OCI-M2 (cell line): ENCODE measurements around the gene DDX51.

ENCODE experiments used
- DNase-seq: peaks from one replicate; lab custom pipeline; 2025; ENCODE audit not compliant: unreplicated experiment; lab: John Stamatoyannopoulos, UW

Gene DDX51

DNA sequence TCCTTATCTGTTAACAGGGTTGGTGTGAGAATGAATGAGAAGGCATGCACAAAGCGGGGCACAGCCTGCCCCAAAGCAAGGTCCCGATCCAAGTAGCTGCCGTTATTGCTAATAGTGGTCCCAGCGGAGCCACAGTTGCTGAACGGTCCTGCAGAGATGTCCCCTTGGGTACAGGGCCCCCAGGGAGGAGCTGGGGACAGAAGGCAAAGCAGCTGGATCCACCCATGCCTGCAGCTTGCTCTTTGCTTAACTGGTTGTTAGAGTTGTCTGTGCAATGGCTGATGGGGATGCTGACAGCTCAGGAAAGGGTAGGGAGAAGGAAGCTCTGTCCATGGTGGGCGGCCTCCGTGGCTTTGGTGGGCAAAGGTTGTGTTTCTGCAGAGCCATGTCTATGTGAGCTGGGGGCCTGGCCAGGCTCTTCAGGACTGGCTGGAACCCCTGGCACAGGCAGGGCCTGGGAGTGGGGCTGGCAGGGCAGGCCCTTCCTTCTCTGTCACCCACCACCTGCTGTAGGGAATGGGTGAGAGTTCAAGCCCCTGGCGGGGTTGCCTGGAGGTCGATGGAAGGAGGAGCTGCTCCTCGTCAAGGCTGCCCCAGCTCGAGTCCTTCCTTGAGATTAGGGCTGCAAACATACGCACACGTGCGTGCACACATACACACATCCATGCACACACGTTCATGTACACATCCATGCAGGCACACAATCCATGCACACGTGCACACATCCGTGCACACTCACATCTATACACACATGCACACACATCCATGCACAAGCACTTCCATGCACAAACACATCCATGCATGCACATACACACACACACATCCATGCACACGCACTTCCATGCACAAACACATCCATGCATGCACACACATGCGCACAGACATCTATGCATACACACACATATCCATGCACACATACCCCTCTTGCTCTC is 35.6 kb upstream of the DDX51 start:
- no peak for DNase-seq

GRCh38 chr12:132178801-132179401 is 34.8 kb upstream of the DDX51 start:
- DNase-seq, result no peak

DNA sequence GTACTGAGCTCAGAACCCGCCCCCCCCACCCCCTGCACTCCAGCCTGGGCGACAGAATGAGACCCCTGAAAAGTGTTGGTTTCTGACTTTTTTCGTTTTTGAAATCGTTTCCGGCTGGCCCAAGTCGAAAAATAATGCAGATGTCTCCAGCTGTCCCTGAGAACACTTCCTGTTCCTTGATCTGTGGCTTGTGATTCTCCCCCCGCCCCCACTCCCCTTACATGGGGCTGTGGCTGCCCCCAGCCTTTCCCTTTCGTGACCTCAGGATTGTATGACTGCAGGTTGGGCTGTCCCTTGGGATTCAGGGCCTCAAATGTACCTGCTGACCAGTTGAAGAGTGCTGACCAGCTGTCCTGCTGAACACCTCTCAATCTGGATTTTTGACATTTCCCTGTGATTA is 34.2 kb upstream of the DDX51 start:
- no peak for DNase-seq

GRCh38 chr12:132176920-132177551 is 32.9 kb upstream of the DDX51 start:
- DNase-seq, result no peak

DNA sequence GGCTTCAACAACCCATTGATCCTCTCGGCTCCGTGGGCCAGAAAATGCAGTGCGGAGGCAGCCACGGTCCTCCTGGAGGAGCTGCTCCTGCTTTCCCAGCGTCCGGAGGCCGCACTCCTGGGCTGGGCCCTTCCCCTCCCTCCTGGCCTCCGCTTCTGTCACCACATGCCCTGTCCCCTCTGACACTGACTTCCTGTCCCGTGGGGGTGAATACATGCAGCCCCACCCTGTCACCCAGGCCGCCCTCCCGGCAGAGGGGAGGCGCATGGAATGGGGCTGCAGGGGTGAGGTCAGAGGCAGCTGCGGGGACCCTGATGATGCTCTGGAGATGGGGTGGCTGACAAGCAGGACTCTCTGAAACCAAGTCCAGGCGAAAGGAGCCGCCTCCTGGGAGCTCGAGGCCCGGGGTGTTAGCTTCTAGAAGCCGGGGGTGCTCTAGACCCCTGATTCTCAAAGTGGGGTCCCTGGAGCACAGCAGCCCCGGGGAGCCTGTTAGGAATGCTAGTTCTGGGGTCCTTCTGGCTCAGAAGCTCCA is 32.3 kb upstream of the DDX51 start:
- DNase-seq, result no peak

DNA sequence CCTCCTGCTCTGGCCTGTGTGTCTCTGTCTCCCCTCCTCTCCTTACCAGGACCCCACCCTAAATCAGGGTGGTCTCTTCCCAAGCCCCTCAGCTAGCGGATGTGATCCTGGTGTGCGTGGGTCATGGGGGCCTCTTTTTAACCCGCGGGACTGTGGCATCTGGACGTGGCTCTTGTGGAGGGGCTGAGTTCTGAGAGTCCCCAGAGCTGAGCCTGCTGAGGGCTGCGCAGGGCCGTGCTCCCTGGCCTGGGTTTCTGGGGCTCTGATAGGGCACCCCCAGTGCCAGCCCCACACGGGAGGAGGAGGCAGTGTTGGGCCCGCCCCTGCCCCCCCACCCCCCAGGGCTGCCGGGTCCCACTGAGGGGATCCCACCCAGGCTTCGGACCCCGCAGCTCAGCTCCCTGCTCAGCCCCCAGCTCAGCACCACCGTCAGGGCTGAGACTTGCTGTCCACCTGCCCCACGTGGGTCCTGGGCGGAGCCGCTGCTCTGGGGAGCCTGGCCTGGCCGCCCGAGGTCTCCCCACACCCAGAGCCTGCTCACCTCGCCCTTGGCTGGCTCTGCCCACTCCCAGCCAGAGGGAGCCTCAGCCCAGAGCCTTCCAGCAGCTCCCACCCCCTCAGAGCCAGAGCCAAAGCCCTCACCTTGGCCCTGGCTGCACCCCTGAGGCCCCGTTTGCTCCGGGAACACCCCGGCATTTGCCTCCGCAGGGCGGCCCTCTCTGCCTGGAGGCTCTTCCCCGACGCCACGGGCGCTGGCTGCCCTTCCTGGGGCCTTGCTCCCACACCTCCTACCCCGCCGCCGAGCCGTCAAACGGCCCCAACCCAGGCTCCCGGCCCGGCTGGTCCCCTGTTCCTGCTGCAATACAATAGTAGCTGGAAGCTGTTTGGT is 31.6 kb upstream of the DDX51 start:
- no peak for DNase-seq

- DNase-seq, result no peak
These were observed 30.8 kb upstream of the DDX51 start for GRCh38 chr12:132174839-132175490.

DNA sequence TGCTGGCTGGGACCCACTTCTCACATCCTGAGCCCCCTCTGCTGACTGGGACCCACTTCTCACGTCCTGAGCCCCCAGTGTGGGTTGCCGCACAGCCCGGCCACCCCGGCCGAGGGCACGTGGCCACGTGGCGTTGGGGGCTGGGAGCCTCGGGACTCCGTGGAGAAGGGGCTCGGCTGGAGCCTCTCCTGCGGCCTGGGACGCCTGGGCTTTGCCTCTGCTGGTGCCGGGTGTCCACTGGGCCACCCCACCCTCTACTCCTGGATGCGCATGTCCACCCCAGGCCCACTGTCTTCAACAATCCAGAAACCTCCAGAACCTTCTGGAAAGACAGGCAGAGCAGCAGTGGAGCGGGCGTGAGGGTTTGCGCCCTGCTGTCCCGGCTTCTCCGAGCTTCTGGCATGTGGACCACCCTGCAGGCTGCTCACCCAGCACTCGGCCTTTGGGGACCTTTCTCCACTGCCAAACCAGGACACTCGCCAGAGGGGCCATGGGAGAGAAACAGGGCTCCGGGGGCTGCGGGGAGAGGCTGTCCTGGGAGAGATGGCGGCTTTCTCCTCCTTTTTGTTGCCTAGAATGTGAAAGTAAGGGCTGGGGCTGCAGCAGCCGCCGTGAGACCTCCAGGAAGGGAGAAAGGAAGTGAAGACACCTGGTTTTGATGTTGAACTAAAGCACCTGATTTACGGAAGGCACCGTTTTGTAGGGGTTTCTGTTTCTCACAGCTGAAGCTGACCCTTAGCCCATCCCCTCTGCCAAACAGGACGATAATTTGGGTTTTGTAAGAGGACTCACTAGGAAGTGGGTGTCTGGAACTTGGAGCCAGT is 30.1 kb upstream of the DDX51 start:
- no peak for DNase-seq

DNA sequence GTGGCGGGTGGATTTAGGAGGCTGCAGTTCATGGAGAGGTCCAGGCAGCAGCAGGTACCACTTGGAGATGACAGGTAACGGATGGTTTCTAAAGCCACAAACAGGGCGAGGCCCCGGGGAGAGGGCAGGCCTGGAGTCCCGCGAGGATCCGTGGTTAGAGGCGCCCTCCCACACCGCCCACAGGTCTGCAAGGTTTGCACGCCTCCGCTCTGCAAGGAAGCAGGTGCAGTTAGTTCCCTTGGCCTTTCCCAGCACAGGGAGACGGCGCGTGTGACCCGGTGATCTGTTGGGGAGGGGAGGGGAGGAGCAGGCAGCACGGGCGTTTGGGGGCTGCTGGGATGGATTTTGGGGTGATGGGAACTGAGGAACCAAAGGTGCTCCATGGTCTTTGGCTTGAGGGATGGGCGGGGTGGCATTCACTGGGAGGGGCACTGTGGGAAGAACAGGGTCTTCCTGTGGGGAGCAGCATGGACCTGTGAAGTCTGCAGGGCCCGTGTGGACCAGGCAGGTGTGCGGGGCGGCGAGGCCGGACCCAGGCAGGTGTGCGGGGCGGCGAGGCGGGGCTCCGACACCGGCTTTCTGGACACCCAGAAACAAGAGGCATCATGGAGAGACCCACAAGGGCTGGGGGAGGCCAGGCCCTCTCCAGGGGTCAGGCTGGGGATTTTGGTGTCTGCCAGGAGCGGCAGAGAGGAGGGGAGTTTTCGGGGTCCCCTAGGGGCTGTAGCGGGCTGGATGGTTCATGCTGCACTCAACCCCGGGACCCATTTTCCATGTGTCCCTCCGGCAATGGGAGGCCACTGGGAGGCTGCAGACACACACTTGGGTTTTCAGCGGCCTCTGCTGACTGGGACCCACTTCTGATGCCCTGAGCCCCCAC is 29.3 kb upstream of the DDX51 start:
- DNase-seq, result no peak

DNA sequence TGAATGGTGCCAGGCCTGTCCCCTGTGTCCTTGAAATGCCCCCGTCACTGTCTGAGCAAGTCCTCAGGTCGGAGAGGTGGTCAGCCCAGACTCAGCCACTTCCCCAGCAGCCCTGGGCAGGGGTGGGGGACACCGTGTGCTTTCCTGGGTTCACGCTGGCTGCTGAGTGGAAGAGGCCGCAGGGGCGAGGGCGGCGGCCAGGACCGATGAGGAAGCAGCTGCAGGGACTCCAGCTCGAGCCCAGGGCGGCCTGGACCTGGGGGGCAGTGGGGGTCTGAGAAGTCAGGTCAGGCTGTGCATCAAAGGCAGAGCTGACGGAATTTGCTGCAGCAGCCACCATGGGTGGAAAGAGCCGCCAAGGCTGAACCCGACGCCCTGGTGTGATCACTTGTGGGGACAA is 28.5 kb upstream of the DDX51 start:
- no peak for DNase-seq

DNA sequence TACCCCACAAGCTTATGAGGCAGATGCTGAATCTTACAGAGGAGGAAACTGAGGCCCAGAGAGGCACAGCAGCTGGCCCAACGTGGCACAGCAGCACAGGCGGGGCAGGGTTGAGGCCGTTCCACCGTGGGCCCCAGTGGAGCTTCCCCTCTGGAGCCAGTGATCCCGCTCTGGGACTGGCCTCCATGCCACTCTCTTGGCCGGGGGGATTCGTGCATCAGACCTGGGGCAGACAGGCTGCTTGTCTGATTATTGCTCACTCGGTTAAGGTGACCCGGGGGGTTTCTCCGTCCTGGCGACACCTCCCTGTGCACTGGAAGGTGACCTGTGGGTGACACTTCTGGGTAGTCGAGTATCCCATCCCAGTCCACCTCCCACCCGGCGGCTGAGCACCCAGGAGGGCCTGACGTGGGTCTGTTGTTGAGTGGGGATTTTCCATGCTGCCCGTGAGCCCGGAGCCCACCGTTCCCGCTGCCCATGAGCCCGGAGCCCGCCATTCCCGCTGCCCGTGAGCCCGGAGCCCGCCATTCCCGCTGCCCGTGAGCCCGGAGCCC is 27.9 kb upstream of the DDX51 start:
- no peak for DNase-seq

DNA sequence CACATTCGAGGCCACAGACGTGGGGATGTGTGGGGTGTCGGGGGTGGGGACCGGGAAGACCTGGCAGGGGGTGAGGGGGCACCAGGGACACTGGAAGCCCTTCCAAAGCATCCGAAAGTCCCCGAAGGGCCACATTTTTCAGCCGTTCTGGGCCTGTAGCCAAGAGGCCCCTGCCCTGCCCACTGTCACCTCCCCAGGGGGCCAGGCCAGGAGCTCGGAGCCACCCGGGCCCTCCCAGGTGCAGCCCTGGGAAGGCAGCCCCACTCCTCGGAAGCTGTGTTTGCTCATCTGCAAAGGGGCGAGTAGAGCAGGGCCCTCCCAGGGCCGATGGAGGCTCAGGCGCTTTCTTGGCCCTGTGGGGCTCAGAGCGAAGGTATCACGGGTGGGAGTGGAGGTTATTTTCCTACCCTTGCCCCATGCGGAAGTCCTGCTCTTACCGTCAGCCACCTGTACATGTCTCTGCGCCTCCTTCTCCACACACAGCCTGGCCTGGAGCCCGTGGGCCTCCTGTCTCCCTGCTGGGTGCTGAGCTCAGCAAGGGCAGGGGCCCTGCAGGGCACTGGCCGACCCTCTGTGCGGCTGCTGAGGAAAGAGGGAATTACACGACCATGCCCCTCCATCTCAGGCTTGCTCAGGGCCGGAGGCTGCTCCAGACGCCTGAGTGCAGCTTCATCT is 27.3 kb upstream of the DDX51 start:
- no peak for DNase-seq

GRCh38 chr12:132170637-132171292 is 26.6 kb upstream of the DDX51 start:
- DNase-seq, result no peak

DNA sequence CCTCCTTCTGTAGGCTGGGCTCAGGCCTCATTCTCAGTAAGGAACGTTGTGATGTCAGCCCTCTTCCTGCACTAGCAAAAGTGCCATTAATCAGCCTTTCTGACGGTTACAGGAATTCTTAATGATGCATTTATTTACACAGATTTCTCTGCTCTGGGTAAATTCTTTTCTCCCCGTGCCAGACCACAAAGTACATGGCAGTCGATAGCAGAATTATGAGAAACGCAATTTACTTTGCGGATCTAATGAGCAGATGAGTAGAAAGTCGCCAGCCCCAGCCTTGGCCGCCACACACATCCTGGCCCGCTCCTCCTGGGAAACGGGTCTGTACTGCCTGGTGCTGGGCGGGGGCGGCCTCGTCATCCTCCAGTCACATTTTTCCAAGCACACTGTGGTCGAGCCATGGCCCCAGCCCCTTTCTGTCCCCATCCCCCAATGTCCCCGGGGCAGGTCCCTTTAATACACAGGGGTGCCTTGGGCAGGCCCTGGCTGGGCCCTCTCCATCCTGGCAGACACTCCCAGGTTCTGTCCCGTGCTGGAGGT is 26.0 kb upstream of the DDX51 start:
- DNase-seq, result no peak

DNA sequence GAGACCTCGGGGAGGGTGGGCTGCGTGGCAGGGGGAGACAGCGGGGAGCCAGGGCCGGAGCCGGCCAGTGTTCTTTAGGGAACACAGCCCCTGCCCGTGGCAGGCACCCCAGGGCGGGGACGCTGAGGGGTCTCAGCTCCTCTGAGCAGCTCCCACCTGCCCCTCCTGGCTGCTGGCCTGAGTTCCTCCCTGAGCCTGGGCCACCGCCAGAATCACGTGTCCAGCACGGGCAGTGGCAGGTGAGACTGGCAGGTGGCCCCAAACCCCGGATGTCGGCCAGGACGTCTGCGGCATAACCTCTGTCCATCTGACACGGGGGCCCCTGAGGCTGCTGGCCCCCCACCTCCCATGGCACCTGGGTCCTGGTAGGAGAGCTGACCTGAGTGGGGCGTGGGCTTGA is 25.3 kb upstream of the DDX51 start:
- no peak for DNase-seq

- DNase-seq, result no peak
These were observed 24.4 kb upstream of the DDX51 start for GRCh38 chr12:132168311-132169031.
